Type B pancreatic cell (in vitro differentiated cells): ENCODE results near the gene TFF3. TPM values are rescaled to one million over a fixed set of nuclear protein-coding genes. Genes with fewer than 3 reads are reported as not detected.

ENCODE experiments used
- DNase-seq: peaks from one replicate; pipeline ENCODE4 v3.0.0; 2021; ENCODE audit warnings: mixed read lengths; ENCODE audit not compliant: unreplicated experiment; ENCODE audit errors: extremely low spot score
- H3K27ac Mint-ChIP-seq: 2 replicates; pipeline ENCODE4 v1.8.0; 2021; ENCODE audit warnings: mild to moderate bottlenecking, mixed read lengths
- H3K27me3 Mint-ChIP-seq: 2 replicates; pipeline ENCODE4 v1.8.0; 2021; ENCODE audit warnings: mixed read lengths
- H3K36me3 Mint-ChIP-seq: 2 replicates; pipeline ENCODE4 v1.8.0; 2021; ENCODE audit warnings: mixed read lengths
- H3K4me1 Mint-ChIP-seq: one replicate; pipeline ENCODE4 v1.8.0; 2021; ENCODE audit warnings: mixed read lengths; ENCODE audit not compliant: unreplicated experiment
- H3K4me3 Mint-ChIP-seq: 2 replicates; pipeline ENCODE4 v1.8.0; 2021; ENCODE audit warnings: mild to moderate bottlenecking, mixed read lengths
- H3K9me3 Mint-ChIP-seq: 2 replicates; pipeline ENCODE4 v1.8.0; 2021; ENCODE audit warnings: mixed read lengths
- total RNA-seq: library from RNA; stranded (reverse); gene quantifications from 2 replicates; pipeline ENCODE4 v1.2.1, GENCODE V29; 2021; ENCODE audit warnings: low replicate concordance
- TF ChIP-seq, protein P1 (sequence below): fragments of 200-600 bp; sonication (generic); conservative IDR thresholded peaks from 2 replicates; pipeline ENCODE4 v1.5.0; 2021; ENCODE audit warnings: antibody characterized with exemption, mild to moderate bottlenecking

TFF3 gene
- total RNA-seq, 1 donor from 2014 or later, result 31.5 TPM

DNA sequence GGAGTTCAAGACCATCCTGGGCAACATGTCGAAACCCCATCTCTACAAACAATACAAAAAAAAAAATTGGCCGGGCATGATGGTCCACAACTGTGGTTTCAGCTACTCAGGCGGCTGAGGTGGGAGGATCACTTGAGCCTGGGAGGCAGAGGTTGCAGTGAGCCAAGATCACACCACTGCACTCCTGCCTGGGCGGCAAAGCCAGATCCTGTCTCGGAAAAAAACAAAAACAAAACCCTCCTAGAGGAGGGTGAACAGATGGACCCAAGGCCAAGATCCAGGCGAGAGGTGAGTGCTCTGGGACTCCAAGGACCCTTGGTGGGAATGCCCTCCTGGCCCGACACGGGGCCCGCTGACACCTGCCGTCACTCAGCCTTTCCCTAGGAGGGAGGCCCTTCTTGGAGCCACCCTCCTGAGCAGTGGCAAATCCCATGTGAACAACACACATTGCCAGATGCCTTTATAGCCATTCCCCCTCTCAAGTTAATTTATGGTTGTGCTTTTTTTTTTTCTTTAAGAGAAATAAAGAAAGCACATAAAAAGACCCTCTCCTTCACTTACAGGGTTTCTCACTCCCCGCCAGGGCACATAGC, 35.2 kb upstream of the TFF3 start:
- H3K9me3 Mint-ChIP-seq, result peaks cover under 1% of the 10 kb centered on the region

DNA sequence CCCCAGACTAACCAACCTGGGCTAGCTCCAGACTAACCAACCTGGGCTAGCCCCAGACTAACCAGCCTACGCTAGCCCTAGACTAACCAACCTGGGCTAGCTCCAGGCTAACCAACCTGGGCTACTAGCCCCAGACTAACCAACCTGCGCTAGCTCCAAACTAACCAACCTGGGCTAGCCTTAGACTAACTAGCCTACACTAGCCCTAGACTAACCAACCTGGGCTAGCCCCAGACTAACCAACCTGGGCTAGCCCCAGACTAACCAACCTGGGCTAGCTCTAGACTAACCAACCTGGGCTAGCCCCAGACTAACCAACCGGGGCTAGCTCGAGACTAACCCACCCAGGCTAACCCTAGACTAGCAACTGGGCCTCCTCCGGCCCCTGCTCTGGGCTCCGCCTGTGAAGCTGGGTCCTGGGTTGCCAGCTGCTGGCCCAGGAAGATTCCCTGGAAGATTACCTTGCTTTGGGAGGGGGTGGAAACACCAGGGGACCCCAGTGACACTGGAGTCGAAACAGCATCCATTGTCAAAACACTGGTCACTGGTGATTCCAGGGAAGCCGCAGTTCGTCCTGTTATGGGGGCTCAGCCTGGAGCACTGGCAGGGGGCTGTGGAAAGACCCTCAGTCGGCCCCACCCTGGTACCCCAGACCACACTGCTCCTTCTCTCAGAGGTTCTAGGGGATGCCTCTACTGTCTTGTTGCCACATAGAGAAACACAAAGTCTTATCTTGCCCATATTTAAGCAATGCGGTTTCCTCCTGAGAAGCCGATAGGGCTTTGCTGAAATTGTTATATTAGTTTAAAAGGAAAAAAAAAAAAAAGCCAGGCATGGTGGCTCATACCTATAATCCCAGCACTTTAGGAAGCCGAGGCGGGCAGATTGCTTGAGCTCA, 34.5 kb upstream of the TFF3 start:
- Mint-ChIP-seq H3K27ac (no peak overlapping the region), H3K4me1 (no peaks in the 10 kb centered on the region), H3K9me3 (no peaks in the 10 kb centered on the region), H3K27me3 (peaks cover 3% of the 10 kb centered on the region), H3K4me3 (no peak overlapping the region), H3K36me3 (no peaks in the 10 kb centered on the region)
- TF ChIP-seq, protein P1, sequence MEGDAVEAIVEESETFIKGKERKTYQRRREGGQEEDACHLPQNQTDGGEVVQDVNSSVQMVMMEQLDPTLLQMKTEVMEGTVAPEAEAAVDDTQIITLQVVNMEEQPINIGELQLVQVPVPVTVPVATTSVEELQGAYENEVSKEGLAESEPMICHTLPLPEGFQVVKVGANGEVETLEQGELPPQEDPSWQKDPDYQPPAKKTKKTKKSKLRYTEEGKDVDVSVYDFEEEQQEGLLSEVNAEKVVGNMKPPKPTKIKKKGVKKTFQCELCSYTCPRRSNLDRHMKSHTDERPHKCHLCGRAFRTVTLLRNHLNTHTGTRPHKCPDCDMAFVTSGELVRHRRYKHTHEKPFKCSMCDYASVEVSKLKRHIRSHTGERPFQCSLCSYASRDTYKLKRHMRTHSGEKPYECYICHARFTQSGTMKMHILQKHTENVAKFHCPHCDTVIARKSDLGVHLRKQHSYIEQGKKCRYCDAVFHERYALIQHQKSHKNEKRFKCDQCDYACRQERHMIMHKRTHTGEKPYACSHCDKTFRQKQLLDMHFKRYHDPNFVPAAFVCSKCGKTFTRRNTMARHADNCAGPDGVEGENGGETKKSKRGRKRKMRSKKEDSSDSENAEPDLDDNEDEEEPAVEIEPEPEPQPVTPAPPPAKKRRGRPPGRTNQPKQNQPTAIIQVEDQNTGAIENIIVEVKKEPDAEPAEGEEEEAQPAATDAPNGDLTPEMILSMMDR, result no peak
- peak; percentile 48 for DNase-seq

More for the DNA sequence above, 35.2 kb upstream of the TFF3 start:
- Mint-ChIP-seq H3K4me3 (no peak overlapping the region), H3K4me1 (no peaks in the 10 kb centered on the region), H3K27me3 (peaks cover 3% of the 10 kb centered on the region), H3K36me3 (no peaks in the 10 kb centered on the region), H3K27ac (no peak overlapping the region)
- TF ChIP-seq, protein P1, result no peak
- DNase-seq, result peak; percentile 20

DNA sequence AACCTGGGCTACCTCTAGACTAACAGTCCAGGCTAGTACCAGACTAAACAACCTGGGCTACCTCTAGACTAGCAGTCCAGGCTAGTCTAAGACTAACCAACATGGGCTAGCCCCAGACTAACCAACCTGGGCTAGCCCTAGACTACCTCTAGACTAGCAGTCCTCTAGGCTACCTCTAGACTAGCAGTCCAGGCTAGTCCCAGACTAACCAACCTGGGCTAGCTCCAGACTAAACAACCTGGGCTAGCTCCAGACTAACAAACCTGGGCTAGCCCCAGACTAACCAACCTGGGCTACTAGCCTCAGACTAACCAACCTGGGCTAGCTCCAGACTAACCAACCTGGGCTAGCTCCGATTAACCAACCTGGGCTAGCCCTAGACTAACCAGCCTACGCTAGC, 33.6 kb upstream of the TFF3 start:
- Mint-ChIP-seq H3K27me3 (peaks cover 3% of the 10 kb centered on the region), H3K4me1 (no peaks in the 10 kb centered on the region), H3K27ac (no peak overlapping the region), H3K9me3 (no peaks in the 10 kb centered on the region), H3K36me3 (no peaks in the 10 kb centered on the region), H3K4me3 (no peak overlapping the region)
- DNase-seq, result peak; percentile 20
- TF ChIP-seq, protein P1, result no peak

DNA sequence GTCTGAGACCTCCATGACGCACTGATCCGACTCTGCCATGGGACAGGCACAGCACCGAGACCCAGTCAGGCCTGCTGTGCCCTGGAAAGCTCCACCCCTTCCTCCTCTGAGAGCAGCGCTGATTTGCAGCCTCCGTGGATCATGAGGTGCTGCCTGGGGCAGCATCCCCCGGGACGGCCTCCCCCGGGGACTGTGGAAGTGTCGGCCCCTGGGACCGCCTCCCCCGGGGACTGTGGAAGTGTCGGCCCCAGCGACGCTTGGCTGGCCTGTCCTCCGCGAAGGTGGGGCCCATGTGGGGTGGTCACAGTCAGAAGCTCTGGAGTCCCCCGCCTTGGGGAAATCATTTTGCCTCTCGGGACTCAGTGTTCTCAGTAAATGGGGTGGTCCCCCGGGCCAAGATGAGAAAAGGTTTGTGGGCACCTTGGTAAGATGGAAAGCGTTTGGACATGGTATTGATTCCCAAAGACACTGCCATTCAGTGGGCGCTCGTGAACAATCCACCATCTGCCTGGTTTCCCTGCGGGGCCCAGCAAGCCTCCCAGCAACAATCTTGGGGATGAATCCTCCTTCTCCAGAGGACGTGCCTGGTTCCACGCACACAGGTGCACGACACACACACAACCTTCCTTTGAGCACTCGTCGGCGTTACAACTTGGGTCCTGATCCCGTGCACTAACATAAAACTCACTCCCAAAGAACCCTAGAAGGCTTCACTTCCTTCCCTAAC, 32.6 kb upstream of the TFF3 start:
- Mint-ChIP-seq H3K4me3 (no peak overlapping the region), H3K27me3 (peaks cover 3% of the 10 kb centered on the region), H3K36me3 (no peaks in the 10 kb centered on the region), H3K4me1 (no peaks in the 10 kb centered on the region), H3K9me3 (no peaks in the 10 kb centered on the region), H3K27ac (no peak overlapping the region)
- TF ChIP-seq, protein P1, result no peak
- DNase-seq, result peak; percentile 65

DNA sequence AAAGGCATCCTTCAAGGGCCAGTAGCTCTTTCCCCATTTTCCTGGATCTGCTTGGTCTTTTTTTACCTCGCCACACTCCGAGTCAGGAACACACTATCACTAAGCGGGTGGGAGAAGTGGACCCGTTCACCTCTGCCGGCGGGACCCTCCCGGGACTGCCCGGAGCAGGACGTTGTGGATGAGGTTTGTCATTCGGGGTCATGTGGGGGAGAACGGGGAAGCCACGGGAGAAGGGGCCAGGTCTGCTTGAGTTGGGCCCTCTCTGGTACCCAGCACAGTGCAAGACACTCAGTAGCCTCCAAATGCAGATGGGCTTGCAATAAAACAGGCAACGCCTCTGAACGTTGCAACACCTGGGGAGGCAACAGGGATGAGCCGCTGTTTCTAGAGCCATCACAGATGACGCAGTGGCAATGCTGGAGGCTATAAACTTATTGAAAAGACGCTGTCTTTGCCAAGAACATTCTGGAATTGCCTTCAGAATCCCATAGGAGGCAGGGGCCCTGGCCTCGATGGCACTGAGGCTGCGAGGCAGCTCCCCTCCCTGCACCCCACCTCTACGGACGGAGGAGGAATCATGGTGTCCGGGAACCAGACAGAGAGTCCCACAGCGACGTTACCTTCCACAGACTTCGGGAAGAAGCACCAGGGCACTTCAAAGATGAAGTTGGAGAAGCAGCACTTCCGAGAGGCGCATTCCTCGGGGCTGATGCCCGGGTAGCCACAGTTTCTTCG, 31.8 kb upstream of the TFF3 start:
- Mint-ChIP-seq H3K27ac (no peak overlapping the region), H3K9me3 (no peaks in the 10 kb centered on the region), H3K27me3 (peaks cover 3% of the 10 kb centered on the region), H3K4me1 (no peaks in the 10 kb centered on the region), H3K4me3 (no peak overlapping the region), H3K36me3 (no peaks in the 10 kb centered on the region)
- DNase-seq, result peak; percentile 59
- TF ChIP-seq, protein P1, result no peak
